NCI-H82 treated with DMSO at 0.1 percent for 48 hours (cell line): ENCODE measurements around the gene EXOC8.
"Not testable (repeated sequence)": the region's sequence is repeated elsewhere in the genome, so short reads cannot be mapped to it uniquely, and the experiment has no call there.

ENCODE experiments used
- DNase-seq: peaks from one replicate; lab custom pipeline; 2025; ENCODE audit not compliant: unreplicated experiment; lab: John Stamatoyannopoulos, UW

EXOC8 gene

GRCh38 chr1:231353086-231353485, 15.4 kb upstream of the EXOC8 start:
- no peak for DNase-seq

DNA sequence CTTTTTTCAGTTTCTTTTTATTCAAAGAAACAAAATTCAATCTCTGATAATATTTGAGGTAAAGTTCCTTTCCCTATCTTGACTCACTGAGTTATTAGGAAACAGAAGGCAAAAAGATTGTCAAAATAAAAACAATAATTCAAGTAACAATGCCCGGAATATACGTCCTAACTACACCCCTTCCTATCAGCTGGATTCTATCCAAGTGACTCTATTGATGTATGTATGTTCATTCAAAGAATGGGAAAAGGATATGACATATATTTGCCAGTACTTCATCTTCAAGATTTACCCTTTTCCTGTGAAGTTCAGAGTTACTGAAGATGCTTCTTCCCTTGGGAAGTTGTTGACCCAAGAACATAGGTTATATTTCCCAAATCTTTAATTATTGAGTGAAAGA, 14.2 kb upstream of the EXOC8 start:
- DNase-seq = no peak

GRCh38 chr1:231348856-231349255, 11.2 kb upstream of the EXOC8 start:
- not testable (repeated sequence) for DNase-seq

DNA sequence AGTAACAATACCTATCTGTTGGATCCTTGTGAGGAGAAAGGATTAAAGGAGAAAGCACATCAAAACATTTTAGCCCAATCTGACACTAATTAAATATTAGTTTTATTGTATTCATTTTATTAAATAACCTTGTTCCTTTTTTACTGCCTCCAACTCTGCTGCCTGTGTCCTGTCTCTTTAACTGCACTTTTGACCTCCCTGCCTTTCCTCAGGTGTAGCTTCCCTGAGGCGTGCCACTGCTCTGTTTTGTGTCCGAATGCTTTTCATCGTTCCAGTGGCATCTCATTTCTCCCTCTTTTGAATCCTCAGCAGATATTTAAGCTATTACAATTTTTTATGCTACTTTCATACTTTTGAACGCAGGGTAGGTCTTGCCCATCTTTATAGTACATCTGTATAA, 10.8 kb upstream of the EXOC8 start:
- no peak for DNase-seq

- DNase-seq = no peak
Observed at GRCh38 chr1:231347961-231348360, 10.3 kb upstream of the EXOC8 start.

- DNase-seq = no peak
Observed at GRCh38 chr1:231340328-231341013, 2.8 kb upstream of the EXOC8 start.

GRCh38 chr1:231338270-231339128, 847 bp upstream of the EXOC8 start, which contains the start of gene SPRTN:
Gene SPRTN, plus strand, starts transcription at chr1:231338293. Its CDS starts 91 bp downstream, at chr1:231338384.
- DNase-seq = no peak

GRCh38 chr1:231337043-231337471, 595 bp downstream of the EXOC8 start:
- DNase-seq = no peak

DNA sequence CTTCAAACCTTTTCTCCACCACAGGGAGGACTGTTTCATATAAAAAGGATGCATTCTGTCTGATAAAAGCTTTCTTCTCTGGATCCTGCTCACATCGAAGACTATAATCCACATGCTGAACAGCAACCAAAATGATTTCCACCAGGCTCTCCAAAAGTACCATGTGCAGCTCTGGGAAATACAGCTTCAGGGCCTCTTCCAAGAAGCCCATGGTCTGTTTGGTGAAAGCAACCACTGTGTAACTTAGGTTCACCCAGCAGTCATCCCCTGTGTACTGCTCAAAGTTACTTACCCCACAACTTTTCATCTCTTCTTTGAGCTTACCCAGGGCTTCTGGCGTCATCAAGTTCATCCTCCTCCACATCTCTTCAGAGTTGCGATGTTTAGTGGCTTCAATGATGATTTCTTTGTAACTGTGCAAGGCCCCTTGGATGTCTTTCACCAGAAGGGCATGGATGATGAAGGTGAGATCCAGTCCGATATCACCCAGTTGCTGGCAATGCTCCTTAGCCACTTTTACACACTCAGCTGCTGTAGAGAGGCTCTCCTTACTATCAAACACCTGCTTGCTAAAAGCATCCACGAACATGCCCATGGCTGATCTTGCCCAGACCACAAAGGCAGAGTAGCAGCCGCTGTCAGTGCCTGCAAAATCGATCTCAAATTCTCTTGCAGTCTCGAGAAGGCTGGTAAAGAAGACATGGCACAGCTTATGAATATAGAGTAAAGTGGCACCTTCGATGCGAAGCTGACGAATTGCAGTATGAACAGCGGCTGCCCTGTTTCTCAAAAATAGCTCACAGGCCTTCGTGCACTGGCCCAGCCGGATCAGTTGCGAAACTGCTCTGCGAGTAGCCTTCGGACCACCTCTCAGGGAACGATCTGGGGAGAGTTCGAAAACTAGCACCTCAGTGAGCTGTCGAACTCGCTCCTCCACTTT, 1.7 kb downstream of the EXOC8 start:
- DNase-seq = no peak

DNA sequence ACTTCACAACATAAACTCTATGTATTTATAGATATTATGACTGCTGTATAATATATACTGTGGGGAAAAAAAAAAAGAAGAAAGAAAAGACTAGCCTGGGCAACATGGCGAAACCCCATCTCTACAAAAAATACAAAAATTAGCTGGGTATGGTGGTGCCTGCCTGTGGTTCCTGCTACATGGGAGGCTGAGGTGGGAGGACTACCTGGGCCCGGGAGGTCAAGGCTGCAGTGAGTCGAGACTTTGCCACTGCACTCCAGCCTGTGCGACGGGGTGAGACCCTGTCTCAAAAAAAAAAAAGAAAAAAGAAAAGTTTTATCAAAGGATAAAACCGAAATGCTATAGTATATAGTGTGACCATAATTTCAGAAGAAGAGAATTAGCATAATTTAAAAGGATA, 2.7 kb downstream of the EXOC8 start:
- DNase-seq = no peak

GRCh38 chr1:231334079-231334666, 3.5 kb downstream of the EXOC8 start:
- no peak for DNase-seq

DNA sequence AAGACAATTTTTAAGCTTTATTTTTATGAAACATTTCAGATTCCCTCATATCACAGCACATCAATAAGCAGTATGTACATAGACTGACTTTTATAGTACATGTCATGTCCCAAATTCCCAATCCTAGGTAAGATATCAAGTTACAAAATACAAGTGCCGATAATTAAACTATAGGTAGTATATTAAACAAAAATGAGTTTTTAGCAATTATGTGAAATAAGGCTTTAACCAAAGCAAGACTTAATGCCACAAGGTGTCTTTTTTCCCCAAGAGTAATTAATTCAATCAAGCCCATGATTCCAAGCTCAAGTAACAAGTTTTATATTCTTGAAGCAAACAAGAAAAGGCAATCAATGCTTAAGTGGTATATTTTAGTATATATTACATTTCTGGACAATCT, 4.9 kb downstream of the EXOC8 start:
- no peak for DNase-seq

- DNase-seq = no peak
Observed at GRCh38 chr1:231329483-231329882, 8.2 kb downstream of the EXOC8 start.

- DNase-seq = no peak
Observed at GRCh38 chr1:231327617-231328016, 10.0 kb downstream of the EXOC8 start.

GRCh38 chr1:231326248-231326647, 11.4 kb downstream of the EXOC8 start:
- no peak for DNase-seq

DNA sequence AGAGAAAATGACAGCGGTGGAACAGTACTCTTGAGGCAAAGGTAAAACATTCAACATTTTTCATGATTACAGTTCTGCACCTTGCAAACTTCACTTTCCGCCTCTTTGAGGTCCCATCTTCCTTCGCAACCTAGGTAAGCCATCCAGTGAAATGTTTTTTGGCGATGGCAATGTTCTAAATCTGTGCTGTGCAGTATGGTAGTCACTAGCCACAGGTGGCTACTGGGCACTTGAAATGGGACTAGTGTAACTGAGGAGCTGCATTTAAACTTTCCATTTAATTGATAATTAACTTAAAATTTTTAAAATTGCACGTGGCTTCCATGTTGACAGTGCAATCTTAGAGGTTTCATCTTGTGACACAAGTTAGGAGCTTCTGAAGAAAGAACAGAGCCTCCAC, 13.0 kb downstream of the EXOC8 start:
- no peak for DNase-seq

DNA sequence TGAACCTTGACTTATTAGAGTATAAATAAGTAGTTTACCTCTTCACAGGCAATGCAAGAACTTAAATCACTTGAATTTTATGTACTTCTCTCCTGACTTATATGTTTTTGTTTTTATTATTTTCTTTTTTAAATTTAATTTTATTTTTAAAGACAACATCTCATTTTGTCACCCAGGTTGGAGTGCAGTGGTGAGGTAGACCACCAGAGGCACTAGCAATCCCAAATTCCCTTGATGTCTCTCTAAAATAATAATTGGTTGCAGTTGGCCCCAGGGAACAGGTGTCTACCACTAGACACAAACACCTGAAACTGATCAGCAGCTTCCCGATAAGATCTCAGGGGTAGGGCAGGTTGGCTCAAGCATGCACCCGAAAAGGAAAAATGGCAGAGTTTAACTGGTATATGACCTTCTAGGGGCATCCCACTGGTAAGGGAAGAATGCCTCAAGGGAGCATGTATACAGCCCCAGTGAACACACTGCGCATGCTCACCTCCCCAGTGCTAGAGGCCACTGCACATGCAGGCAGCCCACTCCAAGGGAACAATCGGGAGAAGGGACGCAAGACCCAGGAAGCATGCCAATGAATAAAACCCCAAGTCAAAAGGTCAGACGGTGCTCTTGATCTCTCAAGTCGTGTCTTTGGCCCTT, 14.6 kb downstream of the EXOC8 start:
- DNase-seq = no peak

DNA sequence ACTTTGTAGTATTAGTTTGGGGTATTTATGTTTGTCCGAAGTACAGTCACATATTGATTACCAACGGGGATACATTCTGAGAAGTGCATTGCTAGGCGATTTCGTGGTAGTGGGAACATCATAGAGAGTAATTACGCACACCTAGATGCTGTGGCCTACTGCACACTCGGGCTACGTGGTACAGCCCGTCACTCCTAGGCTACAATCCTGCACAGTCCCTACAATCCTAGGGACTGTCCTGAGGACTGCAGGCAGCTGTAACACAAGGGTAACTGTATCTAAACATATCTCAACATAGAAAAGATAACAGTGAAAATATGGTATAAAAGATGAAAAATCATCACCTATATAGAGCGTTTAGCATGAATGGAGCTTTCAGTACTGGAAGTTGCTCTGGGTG, 18.6 kb downstream of the EXOC8 start:
- DNase-seq = no peak

DNA sequence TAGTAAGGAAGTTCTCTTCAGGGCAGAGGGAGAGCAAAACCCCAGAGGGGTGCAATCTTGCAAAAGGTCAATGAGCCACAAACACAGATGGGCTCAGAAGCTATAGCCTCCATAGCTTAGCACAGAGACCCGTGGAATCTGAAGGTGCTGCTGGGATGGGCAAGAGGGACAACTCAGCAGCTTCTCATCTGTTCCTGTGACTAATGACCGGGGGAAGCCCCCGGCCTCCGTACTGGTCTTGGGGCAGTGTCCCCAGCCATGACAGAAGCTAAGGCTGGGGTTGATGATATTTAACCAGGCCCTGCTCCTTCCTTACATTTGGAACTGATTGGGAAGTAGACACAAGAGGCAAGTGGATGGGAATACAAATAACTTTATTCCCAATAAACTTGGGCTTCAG, 19.1 kb downstream of the EXOC8 start:
- no peak for DNase-seq

GRCh38 chr1:231318015-231318355, 19.7 kb downstream of the EXOC8 start:
- DNase-seq = no peak
